GM12878 (cell line): ENCODE measurements around the gene MYBBP1A. TPM values are rescaled to one million over a fixed set of nuclear protein-coding genes. Genes with fewer than 3 reads are reported as not detected.

Source experiments
- ATAC-seq: fragments of 200-7000 bp; cut with Tn5 transposase; 3 replicates; pipeline ENCODE4 v1.9.1; 2020; ENCODE audit warnings: mild to moderate bottlenecking, moderate library complexity
- BruUV-seq: library from RNA; stranded (reverse); fragments of 400-500 nt; replicated peaks from 2 replicates; lab custom pipeline; 2021; lab: Mats Ljungman, UMichigan
- CTCF ChIA-PET: fragments of 300-600 bp; sonication (Branson Sonifier 250); formaldehyde crosslinking; extraction: SDS; loops from one replicate; lab custom pipeline; 2021; ENCODE audit warnings: inconsistent platforms; lab: Yijun Ruan, JAX
- POLR2A ChIA-PET: fragments of 350-600 bp; formaldehyde crosslinking; extraction: SDS; loops from one replicate; lab custom pipeline; 2021; ENCODE audit warnings: inconsistent platforms; lab: Charles Lee
- RAD21 ChIA-PET: fragments of 300-600 bp; sonication (Branson Sonifier 250); formaldehyde crosslinking; loops from one replicate; lab custom pipeline; 2023; ENCODE audit warnings: antibody characterized with exemption; ENCODE audit not compliant: unreplicated experiment; lab: Charles Lee
- SMC1A ChIA-PET: fragments of 300-600 bp; sonication (Branson Sonifier 250); formaldehyde crosslinking; loops from one replicate; lab custom pipeline; 2023; ENCODE audit not compliant: unreplicated experiment, uncharacterized antibody; lab: Charles Lee
- DNase-seq: peaks from one replicate; pipeline ENCODE4 v3.0.0-alpha.2; 2011; ENCODE audit warnings: low read depth, low spot score
- FAIRE-seq: peaks from 3 replicates; lab custom pipeline; 2011; peaks lifted over from hg19 to GRCh38; lab: Jason Lieb, UNC
- H2AFZ ChIP-seq: 2 replicates; pipeline ENCODE4 v1.6.0; 2011; ENCODE audit warnings: low read depth, low read length, control low read depth; ENCODE audit not compliant: control insufficient read depth
- H3K27ac ChIP-seq: 2 replicates; pipeline ENCODE4 v1.5.1; 2011; ENCODE audit warnings: control low read depth; ENCODE audit not compliant: control insufficient read depth, insufficient read depth
- H3K27me3 ChIP-seq, 2 experiments: replicated peaks in 1 of 2; 2 replicates each; pipeline versions ENCODE4 v1.6.0 to v1.6.1; 2011; ENCODE audit warnings: low read length in 1 of 2; ENCODE audit not compliant: control insufficient read depth in 2 of 2, insufficient read depth in 2 of 2
- H3K36me3 ChIP-seq, 2 experiments: 2 replicates each; pipeline ENCODE4 v1.5.1; 2011; ENCODE audit warnings: low read length in 1 of 2; ENCODE audit not compliant: control insufficient read depth in 2 of 2, insufficient read depth in 2 of 2
- H3K4me1 ChIP-seq: 2 replicates; pipeline ENCODE4 v1.6.1; 2011; ENCODE audit warnings: mild to moderate bottlenecking, low read length, moderate library complexity, mixed read lengths; ENCODE audit not compliant: control insufficient read depth, insufficient read depth
- H3K4me2 ChIP-seq: 2 replicates; pipeline ENCODE4 v1.6.0; 2011; ENCODE audit warnings: control low read depth; ENCODE audit not compliant: control insufficient read depth, insufficient read depth
- H3K4me3 ChIP-seq: fragments of 200-600 bp; sonication (generic); 2 replicates; pipeline ENCODE4 v1.5.1; 2016
- H3K79me2 ChIP-seq: 2 replicates; pipeline ENCODE4 v1.6.0; 2011; ENCODE audit warnings: low read length; ENCODE audit not compliant: control insufficient read depth, insufficient read depth
- H3K9ac ChIP-seq: 2 replicates; pipeline ENCODE4 v1.8.0; 2011; ENCODE audit warnings: low read length, control low read depth, mixed read lengths; ENCODE audit not compliant: control insufficient read depth, insufficient read depth
- H3K9me3 ChIP-seq: replicated peaks from 3 replicates; pipeline ENCODE4 v1.5.1; 2011; ENCODE audit warnings: mild to moderate bottlenecking, low read length; ENCODE audit not compliant: control insufficient read depth, insufficient read depth
- H4K20me1 ChIP-seq: 2 replicates; pipeline ENCODE4 v1.6.0; 2011; ENCODE audit not compliant: control insufficient read depth, insufficient read depth
- ATF3 ChIP-seq: IDR thresholded peaks from 2 replicates; pipeline ENCODE4 v1.6.1; 2011; ENCODE audit warnings: low read depth, mild to moderate bottlenecking, low read length, moderate library complexity, borderline replicate concordance; ENCODE audit errors: extremely low read depth
- BRCA1 ChIP-seq: IDR thresholded peaks from 2 replicates; pipeline ENCODE4 v1.6.1; 2011; ENCODE audit warnings: low read depth, low read length, improper control_type of control experiment
- EP300 ChIP-seq, 2 experiments: fragments of 150-350 bp in 1 of 2; IDR thresholded peaks; 2 replicates each; pipeline ENCODE4 v1.6.1; 2011 to 2012; ENCODE audit warnings: low read depth in 2 of 2, low read length in 2 of 2, borderline replicate concordance in 1 of 2, improper control_type of control experiment in 1 of 2, inconsistent platforms in 1 of 2; ENCODE audit not compliant: control insufficient read depth in 1 of 2
- ESRRA ChIP-seq: IDR thresholded peaks from 2 replicates; pipeline ENCODE4 v1.6.1; 2012; ENCODE audit warnings: mild to moderate bottlenecking, low read length, improper control_type of control experiment
- HDAC2 ChIP-seq: fragments of 200-600 bp; sonication (generic); IDR thresholded peaks from 2 replicates; pipeline ENCODE4 v1.6.1; 2017
- IKZF1 ChIP-seq: fragments of 450-650 bp; conservative IDR thresholded peaks from 2 replicates; pipeline ENCODE4 v1.6.1; 2017; ENCODE audit warnings: antibody characterized with exemption, mild to moderate bottlenecking
- IRF3 ChIP-seq: fragments of 450-650 bp; IDR thresholded peaks from 2 replicates; pipeline ENCODE4 v1.6.1; 2014; ENCODE audit warnings: mild to moderate bottlenecking
- MEF2A ChIP-seq: IDR thresholded peaks from 2 replicates; pipeline ENCODE4 v1.6.1; 2011; ENCODE audit warnings: low read depth, mild to moderate bottlenecking, low read length, moderate library complexity; ENCODE audit not compliant: insufficient read depth
- MTA3 ChIP-seq: IDR thresholded peaks from 2 replicates; pipeline ENCODE4 v1.6.1; 2012; ENCODE audit warnings: low read length, inconsistent platforms, borderline replicate concordance
- NFIC ChIP-seq: IDR thresholded peaks from 2 replicates; pipeline ENCODE4 v1.6.1; 2012; ENCODE audit warnings: low read depth, mild to moderate bottlenecking, inconsistent platforms, low read length, moderate library complexity
- PAX8 ChIP-seq: fragments of 450-650 bp; IDR thresholded peaks from 2 replicates; pipeline ENCODE4 v1.6.1; 2017; ENCODE audit warnings: mild to moderate bottlenecking, moderate library complexity
- RCOR1 ChIP-seq: conservative IDR thresholded peaks from 2 replicates; pipeline ENCODE4 v1.6.1; 2012; ENCODE audit warnings: low read depth, low read length, improper control_type of control experiment
- SREBF2 ChIP-seq: IDR thresholded peaks from 2 replicates; pipeline ENCODE4 v1.6.1; 2012; ENCODE audit warnings: mild to moderate bottlenecking, low read length
- STAT1 ChIP-seq: fragments of 450-650 bp; conservative IDR thresholded peaks from 2 replicates; pipeline ENCODE4 v1.6.1; 2014; ENCODE audit warnings: antibody characterized with exemption, mild to moderate bottlenecking
- TCF7 ChIP-seq: IDR thresholded peaks from 2 replicates; pipeline ENCODE4 v1.6.1; 2014; ENCODE audit warnings: antibody characterized with exemption, borderline replicate concordance
- ZNF384 ChIP-seq: IDR thresholded peaks from 2 replicates; pipeline ENCODE4 v1.6.1; 2012; ENCODE audit warnings: low read depth, mild to moderate bottlenecking, low read length, improper control_type of control experiment, borderline replicate concordance
- WGBS: methylation state at CpG from one replicate; pipeline ENCODE4 v1.1.6; 2016; ENCODE audit warnings: low lambda C conversion rate; ENCODE audit not compliant: insufficient replicate concordance, insufficient coverage; ENCODE audit errors: missing lambda C conversion rate; 5-methylcytosine and 5-hydroxymethylcytosine counted together
- in situ Hi-C: fragments of 300-500 bp; cut with MboI; formaldehyde crosslinking; loops from 9 replicates; pipeline ENCODE4 v1.14.3; 2018; ENCODE audit warnings: mixed read lengths
- intact Hi-C: fragments of 100-400 bp; cut with micrococcal nuclease; formaldehyde crosslinking; loops from one replicate; pipeline ENCODE4 v1.14.2; 2022; ENCODE audit not compliant: unreplicated experiment
- polyA plus RNA-seq, 11 experiments: library from polyadenylated mRNA; depleted of rRNA in 4 of 11; unstranded in 6 of 11; stranded (reverse) in 5 of 11; fragments of >200 nt; fragmentation: Nextera tagmentation in 4 of 11; fragmentation: Illumina TruSeq in 1 of 11; extraction: Ambion mirVana in 4 of 11; extraction: Trizol in 1 of 11; gene quantifications; 1 replicate in 1 of 11; 2 replicates in 10 of 11; pipeline versions ENCODE4 v1.2.1 to v1.2.3, GENCODE V29; 2011 to 2016; ENCODE audit warnings: inconsistent platforms in 2 of 11, missing spikeins in 2 of 11, low read depth in 1 of 11
- total RNA-seq, 4 experiments: library from RNA; depleted of rRNA in 3 of 4; stranded (reverse); fragments of >200 nt in 3 of 4; fragmentation: Illumina TruSeq in 1 of 4; extraction: Trizol in 1 of 4; gene quantifications; 2 replicates each; pipeline versions ENCODE4 v1.2.1 to v1.2.3, GENCODE V29; 2013 to 2021

The MYBBP1A gene
- total and polyA plus RNA-seq, 10 of the 15 experiments (the other 5 are each of a cell fraction or from before 2014, with no cell fraction given): 2.5 to 121 (median 71.6) TPM

- CTCF ChIA-PET: no interaction called here
- H3K4me1 ChIP-seq: no peaks in the 10 kb centered on the region
- H3K9me3 ChIP-seq: no peaks in the 10 kb centered on the region
- FAIRE-seq (no peak), ATAC-seq (no peak), DNase-seq (no peak)
- H2AFZ ChIP-seq: no peak overlapping the region
- H3K9ac ChIP-seq: no peak overlapping the region
- H4K20me1 ChIP-seq: no peaks in the 10 kb centered on the region; the same call in 1 of the 2 replicates
- in situ Hi-C loops (no loop called here), intact Hi-C loops (no loop called here)
- H3K27me3 ChIP-seq: peaks cover 3 to 4% of the 10 kb centered on the region in 2 experiments; a peak in 3 of 4 replicates
- TF ChIP-seq RCOR1 (no peak), EP300 (IDR thresholded peaks at IDR 0.05; ENCODE audit: borderline replicate concordance in 1 of 2, control insufficient read depth in 1 of 2, low read depth in 2 of 2, low read length in 2 of 2) (no peak), IKZF1 (no peak), BRCA1 (no peak), HDAC2 (no peak), STAT1 (no peak), SREBF2 (no peak), ZNF384 (no peak), ESRRA (no peak), ATF3 (no peak), TCF7 (no peak), PAX8 (no peak), MTA3 (no peak), MEF2A (no peak), IRF3 (no peak), NFIC (no peak)
- H3K79me2 ChIP-seq: no peaks in the 10 kb centered on the region
- no TSS peak for BruUV-seq
- RAD21 ChIA-PET: no interaction called here
- H3K4me3 ChIP-seq: no peak overlapping the region
- H3K4me2 ChIP-seq: no peak overlapping the region
- SMC1A ChIA-PET: no interaction called here
- H3K36me3 ChIP-seq: no peaks in the 10 kb centered on the region
- 41% methylated on average over 12 of the region's 12 CpGs for WGBS
- POLR2A ChIA-PET: no interaction called here
- no peak overlapping the region for H3K27ac ChIP-seq
Observed at GRCh38 chr17:4591529-4591928, 36.3 kb upstream of the MYBBP1A start.
